DND-41 (cell line): ENCODE results near the gene P2RX2.

Experiments used
- CTCF ChIP-seq: IDR thresholded peaks from 2 replicates; pipeline ENCODE4 v1.5.1; 2012; ENCODE audit warnings: borderline replicate concordance, low read length, moderate library complexity, mild to moderate bottlenecking; ENCODE audit not compliant: poor library complexity, severe bottlenecking; ENCODE audit errors: extremely low read depth
- EZH2 ChIP-seq: IDR thresholded peaks from 3 replicates; pipeline ENCODE4 v1.6.1; 2012; ENCODE audit warnings: borderline replicate concordance, low read depth, mild to moderate bottlenecking, moderate library complexity, low read length, inconsistent platforms; ENCODE audit not compliant: severe bottlenecking

DNA sequence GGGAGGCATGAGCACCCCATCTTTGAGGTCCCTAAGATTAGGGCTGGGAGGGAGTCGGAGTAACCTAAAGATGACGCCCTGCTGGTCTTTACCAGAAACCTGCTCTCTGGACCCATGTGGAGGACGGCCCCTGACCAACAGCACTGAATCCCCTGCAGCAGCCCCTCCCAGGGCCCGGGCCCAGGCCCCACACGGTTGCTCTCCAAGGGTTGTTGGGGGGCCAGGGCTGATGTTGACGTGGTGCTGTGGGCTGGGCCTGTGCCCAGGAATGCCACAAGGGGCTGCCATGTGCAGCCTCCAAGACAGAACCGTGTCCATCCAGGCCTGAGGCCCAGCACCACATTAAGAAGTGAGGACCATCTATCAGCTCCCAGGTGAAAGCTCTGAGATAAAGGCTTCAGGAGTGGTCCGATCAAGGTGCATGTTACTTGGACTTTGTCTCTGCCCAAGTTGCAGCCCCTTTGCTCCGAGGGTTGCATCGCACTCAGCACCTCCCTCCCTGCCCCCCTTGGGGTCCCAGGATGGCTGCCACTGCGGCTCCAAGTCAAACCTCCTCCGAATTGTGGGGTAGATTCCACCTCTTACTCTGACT lies 37.8 kb upstream of the P2RX2 start:
- no peak for TF ChIP-seq CTCF
- no peak for TF ChIP-seq EZH2
